HepG2 (cell line): ENCODE results near the gene CA7. TPM values are rescaled to one million over a fixed set of nuclear protein-coding genes. Genes with fewer than 3 reads are reported as not detected.

Source experiments
- ATAC-seq: fragments of 200-7000 bp; cut with Tn5 transposase; 3 replicates; pipeline ENCODE4 v1.9.1; 2020; ENCODE audit warnings: mild to moderate bottlenecking, moderate library complexity
- BruUV-seq: library from RNA; stranded (reverse); fragments of 400-500 nt; replicated peaks from 2 replicates; lab custom pipeline; 2021; lab: Mats Ljungman, UMichigan
- CTCF ChIA-PET: fragments of 300-600 bp; formaldehyde crosslinking; extraction: SDS; loops from one replicate; lab custom pipeline; 2021; ENCODE audit warnings: low total read pairs, inconsistent platforms, low intra/inter-chr PET ratio; lab: Yijun Ruan, JAX
- POLR2A ChIA-PET: fragments of 350-600 bp; sonication (Branson Sonifier 250); formaldehyde crosslinking; loops from one replicate; lab custom pipeline; 2020; ENCODE audit warnings: antibody characterized with exemption, inconsistent platforms; lab: Yijun Ruan, JAX
- DNase-seq: peaks from one replicate; pipeline ENCODE4 v3.0.0-alpha.2; 2015; ENCODE audit warnings: low spot score
- FAIRE-seq: peaks from 3 replicates; lab custom pipeline; 2011; peaks lifted over from hg19 to GRCh38; lab: Jason Lieb, UNC
- H2AFZ ChIP-seq: one replicate; pipeline ENCODE4 v1.6.1; 2011; ENCODE audit warnings: low read length, inconsistent platforms
- H3K27ac ChIP-seq: fragments of 300-600 bp; 3 replicates; pipeline ENCODE4 v1.8.0; 2011; ENCODE audit warnings: mixed run types, mild to moderate bottlenecking, mixed read lengths, low read length, inconsistent platforms; ENCODE audit not compliant: insufficient read depth; ENCODE audit errors: extremely low read length
- H3K27me3 ChIP-seq, 2 experiments: fragments of 200-600 bp in 1 of 2; 2 replicates in 1 of 2; 3 replicates in 1 of 2; pipeline versions ENCODE4 v1.6.0 to v1.8.0; 2011; ENCODE audit warnings: low read length in 2 of 2, mild to moderate bottlenecking in 2 of 2, moderate library complexity in 2 of 2, inconsistent platforms in 1 of 2; ENCODE audit not compliant: insufficient read depth in 2 of 2, control insufficient read depth in 1 of 2
- H3K36me3 ChIP-seq, 2 experiments: fragments of 200-600 bp in 1 of 2; replicated peaks in 1 of 2; 2 replicates in 1 of 2; 3 replicates in 1 of 2; pipeline versions ENCODE4 v1.5.1 to v1.8.0; 2011; ENCODE audit warnings: low read length in 2 of 2, inconsistent platforms in 1 of 2; ENCODE audit not compliant: insufficient read depth in 2 of 2, control insufficient read depth in 1 of 2
- H3K4me1 ChIP-seq: 2 replicates; pipeline ENCODE4 v1.5.1; 2012; ENCODE audit warnings: low read length, inconsistent platforms; ENCODE audit not compliant: insufficient read depth
- H3K4me2 ChIP-seq: 2 replicates; pipeline ENCODE4 v1.6.0; 2011; ENCODE audit warnings: low read depth, low read length, inconsistent platforms
- H3K4me3 ChIP-seq, 3 experiments: fragments of 200-600 bp in 1 of 3; sonication (generic), shearing (Covaris generic) in 1 of 3; replicated peaks in 1 of 3; 2 replicates each; pipeline ENCODE4 v1.5.1; 2011 to 2016; ENCODE audit warnings: low read length in 3 of 3, inconsistent platforms in 2 of 3, low read depth in 2 of 3, mild to moderate bottlenecking in 2 of 3, control low read depth in 1 of 3, mixed read lengths in 1 of 3; ENCODE audit not compliant: insufficient read depth in 1 of 3
- H3K79me2 ChIP-seq: one replicate; pipeline ENCODE4 v1.6.1; 2011; ENCODE audit warnings: low read length, inconsistent platforms; ENCODE audit not compliant: insufficient read depth
- H3K9ac ChIP-seq: 2 replicates; pipeline ENCODE4 v1.6.0; 2011; ENCODE audit warnings: mild to moderate bottlenecking, low read depth, low read length, inconsistent platforms; ENCODE audit not compliant: insufficient read depth
- H3K9me3 ChIP-seq: 2 replicates; pipeline ENCODE4 v1.5.1; 2012; ENCODE audit warnings: mild to moderate bottlenecking, low read length
- H4K20me1 ChIP-seq: 2 replicates; pipeline ENCODE4 v1.6.0; 2011; ENCODE audit warnings: inconsistent platforms, mild to moderate bottlenecking, low read length, moderate library complexity; ENCODE audit not compliant: insufficient read depth
- AGO1 ChIP-seq: fragments of 200-400 bp; formaldehyde crosslinking; IDR thresholded peaks from 2 replicates; pipeline ENCODE4 v1.6.1; 2017; ENCODE audit warnings: mild to moderate bottlenecking, low read depth, low read length, moderate library complexity; ENCODE audit not compliant: poor library complexity, severe bottlenecking
- SRY ChIP-seq: sonication (generic); formaldehyde crosslinking; IDR thresholded peaks from 2 replicates; pipeline ENCODE4 v1.8.0; 2022; ENCODE audit warnings: mild to moderate bottlenecking, missing genetic modification reagents
- ZNF121 ChIP-seq: sonication (generic); formaldehyde crosslinking; IDR thresholded peaks from 2 replicates; pipeline ENCODE4 v1.5.0; 2020; ENCODE audit warnings: mild to moderate bottlenecking, missing genetic modification reagents
- ZNF280B ChIP-seq: sonication (generic); formaldehyde crosslinking; IDR thresholded peaks from 2 replicates; pipeline ENCODE4 v1.5.0; 2020; ENCODE audit warnings: missing genetic modification reagents, mild to moderate bottlenecking, borderline replicate concordance
- ZNF766 ChIP-seq: sonication (generic); formaldehyde crosslinking; IDR thresholded peaks from 2 replicates; pipeline ENCODE4 v1.5.0; 2020; ENCODE audit warnings: missing genetic modification reagents, borderline replicate concordance
- WGBS: methylation state at CpG from one replicate; pipeline ENCODE4 v1.1.6; 2017; ENCODE audit warnings: low lambda C conversion rate; 5-methylcytosine and 5-hydroxymethylcytosine counted together
- in situ Hi-C: cut with HindIII; loops from 2 replicates; pipeline ENCODE4 v1.10.0; 2017; ENCODE audit warnings: low pct_unique_long_range_greater_than_20kb; ENCODE audit not compliant: extremely low pct_ligation_motif_present
- intact Hi-C: fragments of 100-400 bp; cut with micrococcal nuclease; formaldehyde crosslinking; loops from one replicate; pipeline ENCODE4 v1.10.0; 2022; ENCODE audit not compliant: unreplicated experiment
- polyA plus RNA-seq, 8 experiments: library from polyadenylated mRNA; depleted of rRNA in 3 of 8; stranded (reverse) in 7 of 8; unstranded in 1 of 8; fragments of >200 nt; fragmentation: Illumina TruSeq in 4 of 8; extraction: Trizol in 4 of 8; gene quantifications; 2 replicates each; pipeline versions ENCODE4 v1.2.1 to v1.2.3, GENCODE V29; 2011 to 2016; ENCODE audit warnings: low read depth in 4 of 8, missing spikeins in 1 of 8, mixed read lengths in 1 of 8; ENCODE audit not compliant: insufficient read depth in 1 of 8
- total RNA-seq, 5 experiments: library from RNA; depleted of rRNA; stranded (reverse); fragments of >200 nt; fragmentation: Illumina TruSeq; extraction: Trizol; gene quantifications; 2 replicates each; pipeline ENCODE4 v1.2.3, GENCODE V29; 2016; ENCODE audit warnings: low read depth in 1 of 5

Gene CA7
- total and polyA plus RNA-seq, 2 of the 13 experiments (the other 11 are each of a cell fraction or from before 2014, with no cell fraction given): not detected

GRCh38 chr16:66858740-66859396 lies 14.7 kb downstream of the CA7 start:
- no peak overlapping the region for H3K27ac ChIP-seq
- intact Hi-C loops: no loop called here
- POLR2A ChIA-PET: no interaction called here
- BruUV-seq: no TSS peak
- H3K9me3 ChIP-seq: no peaks in the 10 kb centered on the region
- H2AFZ ChIP-seq: no peak overlapping the region
- no peak for DNase-seq
- H3K9ac ChIP-seq: no peak overlapping the region
- no peak overlapping the region for H3K4me2 ChIP-seq
- H3K79me2 ChIP-seq: no peaks in the 10 kb centered on the region
- H3K36me3 ChIP-seq: no peaks in the 10 kb centered on the region
- no peaks in the 10 kb centered on the region for H3K4me1 ChIP-seq
- TF ChIP-seq AGO1 (no peak), SRY (CRISPR knock-in tag) (no peak), ZNF766 (CRISPR knock-in tag) (no peak), ZNF121 (0 out of 2 replicates have a peak, but pooled peaks have one; percentile 36), ZNF280B (CRISPR knock-in tag) (no peak)
- peaks cover 0 to 3% of the 10 kb centered on the region in 2 experiments; a peak in 2 of 5 replicates for H3K27me3 ChIP-seq
- FAIRE-seq: no peak
- WGBS: 10% methylated on average over 4 of the region's 4 CpGs
- CTCF ChIA-PET: no interaction called here
- no peak overlapping the region for H3K4me3 ChIP-seq
- in situ Hi-C loops: loop anchor here (25.0 kb wide), 1 partner anchor 447 kb away; no protein-coding TSS in a partner anchor
- ATAC-seq: peak; percentile 21; the same call in 2 of the 3 replicates
- no peaks in the 10 kb centered on the region for H4K20me1 ChIP-seq
